GM18526 (cell line): Measurements from ENCODE around the gene MDP1.

Experiments used
- POLR2A ChIP-seq: IDR thresholded peaks from 3 replicates; pipeline ENCODE4 v1.6.1; 2011; ENCODE audit not compliant: insufficient read length; ENCODE audit errors: extremely low read depth

MDP1 gene

GRCh38 chr14:24255438-24255837 lies 39.6 kb upstream of the MDP1 start:
- TF ChIP-seq POLR2A: no peak

GRCh38 chr14:24254630-24255392 lies 38.9 kb upstream of the MDP1 start:
- TF ChIP-seq POLR2A: no peak

GRCh38 chr14:24253936-24254335 lies 38.1 kb upstream of the MDP1 start:
- no peak for TF ChIP-seq POLR2A

GRCh38 chr14:24252289-24253124 lies 36.6 kb upstream of the MDP1 start:
- TF ChIP-seq POLR2A: no peak

- no peak for TF ChIP-seq POLR2A
Measured at GRCh38 chr14:24251880-24252288, 36.0 kb upstream of the MDP1 start.

GRCh38 chr14:24250354-24250753 lies 34.5 kb upstream of the MDP1 start:
- no peak for TF ChIP-seq POLR2A

- TF ChIP-seq POLR2A: no peak
Measured at GRCh38 chr14:24249230-24250021, 33.6 kb upstream of the MDP1 start.

- TF ChIP-seq POLR2A: no peak
Measured at GRCh38 chr14:24247422-24247821, 31.6 kb upstream of the MDP1 start.

- TF ChIP-seq POLR2A: no peak
Measured at GRCh38 chr14:24246765-24247212, 30.9 kb upstream of the MDP1 start.

- TF ChIP-seq POLR2A: no peak
Measured at GRCh38 chr14:24243336-24243836, 27.5 kb upstream of the MDP1 start.

- TF ChIP-seq POLR2A: no peak
Measured at GRCh38 chr14:24241829-24242443, 26.1 kb upstream of the MDP1 start.

GRCh38 chr14:24240110-24240918 lies 24.4 kb upstream of the MDP1 start:
- TF ChIP-seq POLR2A: no peak

- no peak for TF ChIP-seq POLR2A
Measured at GRCh38 chr14:24238527-24239037, 22.7 kb upstream of the MDP1 start.

GRCh38 chr14:24238123-24238522 lies 22.3 kb upstream of the MDP1 start:
- TF ChIP-seq POLR2A: no peak
